ENCODE results near the gene MORN1.

Gene MORN1

DNA sequence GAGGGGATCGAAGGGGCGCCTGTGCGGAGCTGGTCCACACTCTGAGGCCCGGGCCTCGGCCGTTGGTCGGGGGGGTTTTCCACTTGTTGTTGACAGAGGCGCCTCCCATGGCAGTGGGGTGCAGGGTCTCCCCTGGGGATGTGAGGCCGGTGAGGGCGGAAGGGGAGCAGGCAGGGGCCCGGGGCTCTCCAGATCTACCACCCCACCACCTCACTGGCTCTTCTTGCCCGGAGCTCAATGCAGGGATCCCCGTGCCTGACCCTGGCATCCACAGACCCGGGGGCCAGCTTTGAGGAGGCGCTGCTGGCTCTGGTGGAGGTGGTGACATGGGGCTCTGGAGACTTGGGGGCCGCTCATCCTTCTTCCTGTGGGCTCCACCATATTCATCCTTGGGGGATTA lies 28.1 kb upstream of the MORN1 start:
- no peak for DNase-seq (ENCODE audit: low read depth in 2 of 2)

DNA sequence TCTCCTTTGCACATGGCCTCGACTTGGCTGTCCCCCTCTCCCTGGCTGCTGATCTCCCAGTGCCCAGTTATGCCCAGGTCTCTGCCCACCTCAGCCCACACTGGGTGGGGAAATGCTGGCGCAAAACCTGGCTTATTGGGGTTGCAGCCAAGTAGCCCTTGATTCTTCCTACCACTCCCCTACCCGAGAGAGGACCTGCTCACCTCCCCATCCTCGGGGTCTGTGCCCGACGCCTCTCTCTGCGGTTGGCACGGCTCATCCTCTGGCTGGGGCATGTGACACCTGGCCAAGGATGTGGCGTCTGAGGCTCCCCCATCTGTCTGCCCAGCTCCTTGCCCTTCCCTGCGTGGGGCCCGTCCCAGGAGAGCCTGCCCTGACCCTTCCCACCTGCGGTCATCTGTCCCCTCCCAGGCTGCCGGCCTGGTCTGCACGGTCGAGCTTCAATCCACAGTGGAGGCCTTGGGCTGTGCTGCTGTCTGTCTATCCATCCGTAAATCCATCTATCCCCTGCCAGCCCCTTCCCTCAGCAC lies 27.5 kb upstream of the MORN1 start:
- DNase-seq (ENCODE audit: low read depth in 2 of 2): no peak

DNA sequence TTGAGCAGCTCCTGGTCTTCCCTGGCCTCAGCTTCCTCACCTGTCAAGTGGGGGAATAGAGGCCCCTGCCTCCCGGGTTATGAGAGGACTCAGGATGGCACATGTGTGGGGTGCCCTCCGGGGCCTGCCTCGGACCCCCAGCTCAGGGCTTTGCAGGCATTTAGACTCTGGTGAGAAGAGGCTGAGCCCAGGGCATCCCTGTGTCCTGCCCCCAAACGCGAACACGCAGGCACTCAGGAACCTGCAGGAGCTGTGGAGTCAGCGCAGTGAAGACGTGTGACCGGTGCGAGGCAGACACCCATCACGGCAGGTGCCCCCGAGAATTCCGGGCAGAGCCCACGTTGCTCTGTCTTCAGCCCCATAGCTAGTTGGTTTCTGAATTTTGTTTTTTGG lies 26.5 kb upstream of the MORN1 start:
- DNase-seq (ENCODE audit: low read depth in 2 of 2): no peak

DNA sequence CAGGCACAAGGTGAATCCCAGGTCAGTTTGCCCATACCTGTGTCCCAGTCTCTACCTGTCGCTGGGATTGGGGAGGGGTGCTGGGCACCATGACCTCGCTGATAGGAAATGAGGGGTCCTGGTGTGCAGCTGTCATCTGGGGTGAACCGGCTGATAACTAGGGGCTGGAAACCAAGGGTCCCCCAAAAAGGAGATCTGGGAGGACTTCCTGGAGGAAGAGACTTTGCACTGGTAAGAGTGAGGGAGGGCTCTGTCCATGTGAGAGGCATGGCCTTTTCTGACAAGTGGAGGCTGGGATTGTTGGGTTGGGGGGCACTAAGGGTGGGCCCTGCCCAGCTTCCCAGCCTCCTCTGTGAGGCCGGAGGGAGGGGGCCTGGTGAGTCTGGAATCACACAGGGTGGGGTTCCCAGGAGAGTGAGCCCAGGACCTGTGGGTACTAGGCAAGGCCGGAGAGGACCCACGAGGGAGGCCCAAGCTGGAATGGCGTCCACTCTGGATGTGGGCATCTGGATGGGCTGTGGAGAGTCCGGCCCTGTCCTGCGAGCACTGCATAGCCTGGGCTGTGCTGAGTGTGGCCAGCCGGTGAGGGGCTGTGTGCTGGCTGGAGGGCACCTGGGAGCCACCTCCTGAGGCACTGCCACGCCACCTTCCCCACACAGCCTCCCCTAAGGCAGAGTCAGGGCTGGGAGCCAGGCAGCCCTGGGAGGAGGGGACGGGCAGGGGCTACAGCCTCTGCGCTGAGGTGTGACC lies 25.9 kb upstream of the MORN1 start:
- DNase-seq (ENCODE audit: low read depth in 2 of 2): no peak

DNA sequence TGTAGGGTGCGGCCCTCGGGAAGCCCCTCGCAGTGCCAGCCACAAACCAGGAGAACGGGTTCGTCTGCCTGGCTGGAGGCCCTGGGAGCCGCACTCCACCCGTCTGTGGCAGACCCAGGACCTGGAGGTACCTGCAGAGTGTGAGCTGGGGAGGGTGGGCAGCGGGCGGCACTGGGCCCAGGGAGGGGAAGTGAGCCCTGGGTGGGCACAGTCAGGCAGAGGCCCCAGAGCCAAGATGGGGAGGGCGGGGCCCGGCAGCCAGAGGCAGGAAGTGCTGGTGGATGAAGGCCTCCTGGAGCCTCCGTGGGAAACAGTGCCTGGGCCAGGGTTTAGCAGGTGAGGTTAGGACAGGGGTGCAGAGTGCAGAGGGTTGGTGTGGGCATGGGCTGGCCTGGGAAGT lies 25.0 kb upstream of the MORN1 start:
- DNase-seq (ENCODE audit: low read depth in 2 of 2): no peak

DNA sequence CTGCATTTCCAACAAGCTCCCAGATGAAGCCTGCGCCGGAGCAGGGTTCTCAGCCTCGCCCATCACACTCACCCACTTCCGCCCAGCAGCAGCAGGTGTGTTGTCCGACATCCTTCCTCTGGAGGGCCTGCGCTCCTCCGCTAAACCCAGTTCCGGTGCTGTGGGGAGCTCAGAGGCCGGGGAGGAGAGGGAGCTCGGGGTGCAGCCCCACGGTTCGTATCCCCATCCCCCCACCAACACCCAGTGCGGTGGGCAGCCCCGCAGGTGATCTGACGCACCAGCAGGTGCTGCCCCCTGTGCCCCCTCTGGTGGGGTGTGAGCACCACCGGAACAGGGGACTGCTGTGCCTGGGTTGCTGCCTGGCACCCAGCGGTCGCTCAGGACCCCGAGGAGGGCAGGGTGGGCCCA lies 24.5 kb upstream of the MORN1 start:
- DNase-seq (ENCODE audit: low read depth in 2 of 2): no peak

DNA sequence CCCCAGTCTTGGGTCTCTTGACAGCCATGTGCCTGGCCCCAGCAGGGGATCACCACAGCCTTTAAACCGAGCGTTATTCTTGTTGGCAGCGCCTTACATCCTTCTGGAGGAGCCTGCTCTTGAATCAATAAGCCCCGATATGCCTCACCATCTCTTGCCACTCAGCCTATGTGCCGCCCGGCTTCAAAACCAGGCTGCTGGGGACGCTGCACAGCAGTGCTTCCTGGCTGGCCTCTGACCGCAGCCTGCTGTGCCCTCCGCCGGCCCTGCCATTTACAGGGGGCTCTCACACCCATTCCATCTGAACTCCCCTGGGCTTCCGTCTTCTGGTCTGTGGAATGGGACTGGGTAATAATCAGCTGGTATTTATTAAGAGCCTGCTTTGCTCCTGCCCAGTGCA lies 24.0 kb upstream of the MORN1 start:
- DNase-seq (ENCODE audit: low read depth in 2 of 2): no peak

DNA sequence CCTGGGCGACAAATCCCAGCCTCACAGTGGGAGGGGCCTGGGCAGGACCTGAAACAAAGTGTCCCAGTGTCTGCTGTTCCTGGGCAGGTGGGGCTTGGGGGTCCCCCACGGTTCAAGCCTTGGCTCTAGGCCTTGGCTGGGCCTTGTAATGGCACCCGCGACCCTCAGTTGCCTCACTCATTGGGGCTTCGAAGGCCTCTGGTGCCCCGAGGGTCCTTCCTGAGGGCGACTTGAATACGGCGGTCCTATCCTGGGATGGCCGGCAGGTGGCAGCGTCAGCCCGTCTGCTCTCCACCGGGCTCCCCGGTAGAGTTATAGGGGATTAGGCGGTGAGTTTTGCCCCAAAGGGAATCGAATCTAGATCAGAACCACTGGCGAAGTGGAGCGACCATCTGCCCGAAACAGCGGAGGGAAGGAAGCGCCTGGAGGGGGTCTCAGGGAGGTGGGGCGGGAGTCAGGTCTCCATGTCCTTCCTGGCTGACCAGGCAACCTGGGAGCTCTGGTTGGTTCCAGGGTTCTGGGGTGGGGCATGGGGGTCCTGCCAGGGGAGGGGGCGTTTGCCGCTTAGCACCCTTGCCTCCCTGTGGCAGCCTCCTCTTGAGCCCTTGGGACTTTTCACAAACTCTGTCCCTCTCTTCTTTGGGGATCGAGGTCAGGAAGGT lies 23.1 kb upstream of the MORN1 start:
- DNase-seq (ENCODE audit: low read depth in 2 of 2): peak; percentile 66 to 70

DNA sequence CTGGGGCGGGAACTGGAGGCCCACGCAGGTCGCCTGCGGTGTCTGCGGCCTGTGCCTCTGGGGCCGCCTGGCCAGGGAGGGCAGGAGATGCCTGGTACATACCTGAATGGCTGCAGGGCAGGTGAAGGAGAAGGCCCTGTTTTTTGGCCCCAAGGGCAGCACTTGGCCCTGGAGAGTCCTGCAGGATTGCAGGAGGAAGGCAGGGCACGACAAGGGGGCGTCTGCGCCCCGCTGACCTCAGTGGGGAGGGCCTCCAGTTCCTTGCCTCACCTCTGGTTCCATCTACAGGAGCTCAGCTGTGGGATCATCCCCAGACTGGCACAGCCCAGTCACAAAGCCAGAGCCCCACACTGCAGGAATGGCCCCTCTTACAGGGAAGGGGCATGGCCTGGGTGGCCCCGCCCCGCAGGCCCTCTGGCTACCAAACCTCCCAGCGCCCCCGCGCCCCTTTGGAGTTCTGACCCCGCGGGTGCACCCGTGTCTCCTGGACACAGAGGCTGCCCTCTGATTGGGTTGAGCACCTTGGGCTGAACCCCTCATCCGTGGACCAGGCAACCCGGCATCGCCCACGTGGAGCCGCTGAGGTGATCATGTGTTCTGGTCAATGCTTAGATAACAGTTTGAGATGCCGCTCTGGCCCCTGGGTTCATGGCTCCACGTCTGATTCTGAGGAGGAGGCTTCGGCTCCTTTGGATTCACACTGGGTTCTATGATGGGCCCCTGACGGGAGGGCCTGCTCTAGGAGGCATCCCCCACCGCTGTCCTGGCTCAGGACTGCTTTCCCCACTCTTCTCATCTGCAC lies 22.3 kb upstream of the MORN1 start:
- DNase-seq (ENCODE audit: low read depth in 2 of 2): no peak

DNA sequence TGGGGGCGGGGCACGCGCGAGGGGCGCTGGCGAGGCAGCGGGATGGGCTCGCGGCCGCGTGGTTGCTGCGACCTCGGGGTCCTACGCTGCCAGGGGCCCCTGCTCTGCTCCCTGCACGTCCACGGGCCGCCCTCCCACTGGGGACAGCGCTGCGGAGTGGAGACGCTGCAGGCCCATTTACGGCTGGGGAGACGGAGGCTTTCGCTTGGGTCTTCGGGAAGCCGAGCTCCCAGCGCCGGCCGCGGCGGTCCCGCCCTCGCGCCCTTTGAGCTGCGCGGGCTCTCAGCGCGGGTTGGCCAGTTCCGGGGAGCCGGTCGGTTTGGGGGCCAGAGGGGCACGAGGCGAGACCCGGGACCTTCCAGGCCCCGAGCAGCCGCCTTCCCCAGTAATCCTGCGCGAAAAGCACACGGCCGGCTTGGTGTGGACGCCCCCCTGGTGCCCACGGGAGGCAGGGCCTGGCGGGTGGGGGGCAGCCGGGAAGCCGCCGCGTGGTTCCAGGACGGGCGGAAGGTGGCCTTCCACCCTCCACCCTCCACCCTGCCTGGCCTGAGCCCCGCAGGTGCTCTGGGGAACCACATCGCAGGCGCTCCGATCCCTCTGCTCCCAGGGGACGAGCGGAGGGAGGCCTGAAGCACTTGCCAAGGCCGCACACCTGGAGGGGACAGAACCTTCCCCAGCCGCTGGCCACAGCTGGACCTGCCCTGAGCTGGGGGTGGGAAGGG lies 21.6 kb upstream of the MORN1 start:
- DNase-seq (ENCODE audit: low read depth in 2 of 2): no peak

DNA sequence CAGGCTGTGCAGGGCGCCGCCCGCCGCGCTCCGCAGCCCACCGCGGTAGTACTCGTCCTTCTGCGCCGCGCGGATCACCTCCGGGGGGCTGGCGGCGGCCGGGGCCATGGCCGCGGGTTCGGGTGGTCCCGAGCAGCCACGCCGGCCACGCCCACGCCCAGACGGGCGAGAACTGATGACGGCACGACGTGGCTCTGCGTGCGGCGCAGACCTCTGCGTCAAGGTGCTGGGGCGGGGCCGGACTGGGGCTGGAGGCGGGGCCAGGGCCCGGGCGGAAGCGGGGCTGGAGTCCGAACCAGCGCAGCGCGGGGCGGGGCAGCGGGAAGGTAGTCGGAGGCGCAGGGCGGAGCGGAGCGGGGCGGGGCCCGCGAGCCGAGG lies 21.0 kb upstream of the MORN1 start, which contains the start of gene PEX10:
PEX10 (minus strand) TSS at position 170 of the 378 bp plus-strand sequence; CDS start at position 108, 62 bp downstream.
- DNase-seq (ENCODE audit: low read depth in 2 of 2): peak; percentile 98 to 99

DNA sequence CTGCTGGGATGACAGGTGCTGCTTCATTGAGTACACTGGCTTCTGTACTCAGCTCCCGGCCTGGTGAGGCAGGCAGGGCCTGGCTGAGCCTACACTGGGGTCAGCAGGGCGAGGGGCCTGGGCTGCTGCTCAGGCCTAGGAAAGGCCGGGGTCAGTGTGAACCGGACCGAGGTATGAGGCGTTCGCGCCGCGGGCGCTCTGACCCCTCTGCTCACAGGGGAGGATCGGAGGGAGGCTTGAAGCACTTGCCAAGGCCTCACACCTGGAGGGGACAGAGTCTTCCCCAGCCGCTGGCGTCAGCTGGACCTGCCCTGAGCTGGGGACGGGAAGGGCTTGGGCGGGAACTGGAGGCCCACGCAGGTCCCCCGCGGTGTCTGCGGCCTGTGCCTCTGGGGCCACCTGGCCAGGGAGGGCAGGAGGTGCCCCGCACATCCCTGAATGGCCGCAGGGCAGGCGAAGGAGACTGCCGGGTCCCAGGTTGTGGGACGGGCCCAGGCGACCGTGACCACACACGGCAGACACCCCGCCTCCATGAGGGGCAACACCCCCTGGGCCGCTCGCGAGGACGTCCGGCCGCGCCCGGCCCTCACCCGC lies 20.5 kb upstream of the MORN1 start:
- no peak for DNase-seq (ENCODE audit: low read depth in 2 of 2)

DNA sequence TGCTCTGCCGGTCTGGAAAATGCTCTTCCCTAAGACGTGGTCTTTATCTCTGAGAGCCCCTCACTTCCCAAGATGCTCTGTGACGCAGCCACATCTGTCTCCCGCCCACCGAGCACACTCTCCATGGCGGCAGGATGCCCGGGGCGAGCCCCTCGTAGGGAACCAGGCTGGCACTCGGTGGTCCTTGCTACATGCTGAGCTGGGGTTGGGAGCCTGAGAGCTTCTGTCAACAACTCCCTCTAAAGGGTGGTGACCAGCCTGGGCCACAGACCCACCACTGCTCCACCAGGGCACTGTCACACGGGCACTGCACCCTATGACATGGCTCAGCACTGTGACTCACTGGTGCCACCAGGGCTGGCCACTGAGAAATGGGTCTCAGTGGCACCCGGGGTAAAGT lies 18.4 kb upstream of the MORN1 start:
- no peak for DNase-seq (ENCODE audit: low read depth in 2 of 2)

DNA sequence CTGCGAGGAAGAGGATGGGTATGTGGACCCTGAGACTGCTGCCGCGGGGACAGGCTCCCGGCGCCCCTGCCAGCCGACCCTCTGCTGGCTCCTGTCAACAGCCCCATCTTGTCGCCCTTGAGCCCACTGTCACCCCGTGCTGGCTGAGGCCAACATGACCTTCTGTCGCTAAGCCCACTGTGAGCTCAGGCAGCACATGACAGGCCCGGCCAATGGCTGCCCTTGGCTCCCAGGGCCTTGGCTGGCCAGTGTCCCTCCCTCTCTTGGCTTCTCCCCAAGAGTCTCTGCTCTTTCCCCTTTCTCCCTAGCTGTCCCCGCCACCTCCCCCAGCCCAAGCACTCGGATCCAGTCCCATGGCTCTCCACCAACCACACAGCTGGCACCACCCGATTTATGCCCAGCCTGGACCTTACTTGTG lies 17.5 kb upstream of the MORN1 start:
- DNase-seq (ENCODE audit: low read depth in 2 of 2): no peak

DNA sequence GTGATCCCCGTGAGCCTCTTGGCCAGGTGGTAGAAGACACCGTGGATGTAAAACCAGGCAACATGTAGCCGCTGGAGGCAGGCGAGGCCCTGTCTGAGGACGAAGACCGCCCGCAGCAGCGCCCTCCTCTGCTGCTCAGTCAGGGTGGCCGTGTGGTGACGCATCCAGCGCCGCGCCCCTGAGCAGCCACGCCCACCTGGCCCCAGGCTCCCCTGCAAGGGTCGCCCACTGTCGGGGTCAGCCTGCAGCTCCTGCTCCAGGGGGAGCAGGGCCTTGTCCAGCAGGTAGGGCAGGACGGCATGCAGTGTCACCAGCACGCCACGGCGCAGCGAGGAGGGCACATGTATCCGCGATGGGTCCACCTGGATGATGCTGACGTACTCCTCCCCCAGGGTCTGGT lies 17.1 kb upstream of the MORN1 start:
- no peak for DNase-seq (ENCODE audit: low read depth in 2 of 2)

DNA sequence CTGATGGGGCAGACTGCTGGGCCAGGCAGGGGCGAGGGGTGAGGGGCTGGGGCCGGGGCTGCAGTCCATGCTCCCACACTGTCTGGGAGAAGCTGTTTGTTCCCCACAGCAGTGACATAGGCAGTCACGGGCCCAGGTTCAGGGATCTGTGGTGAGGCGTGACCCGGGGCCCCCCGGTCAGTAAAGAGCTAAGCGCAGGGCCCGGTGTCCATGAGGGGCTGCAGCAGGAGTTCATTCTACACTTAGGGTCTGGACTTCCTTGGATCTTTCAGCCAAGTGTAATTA lies 16.6 kb upstream of the MORN1 start:
- no peak for DNase-seq (ENCODE audit: low read depth in 2 of 2)

DNA sequence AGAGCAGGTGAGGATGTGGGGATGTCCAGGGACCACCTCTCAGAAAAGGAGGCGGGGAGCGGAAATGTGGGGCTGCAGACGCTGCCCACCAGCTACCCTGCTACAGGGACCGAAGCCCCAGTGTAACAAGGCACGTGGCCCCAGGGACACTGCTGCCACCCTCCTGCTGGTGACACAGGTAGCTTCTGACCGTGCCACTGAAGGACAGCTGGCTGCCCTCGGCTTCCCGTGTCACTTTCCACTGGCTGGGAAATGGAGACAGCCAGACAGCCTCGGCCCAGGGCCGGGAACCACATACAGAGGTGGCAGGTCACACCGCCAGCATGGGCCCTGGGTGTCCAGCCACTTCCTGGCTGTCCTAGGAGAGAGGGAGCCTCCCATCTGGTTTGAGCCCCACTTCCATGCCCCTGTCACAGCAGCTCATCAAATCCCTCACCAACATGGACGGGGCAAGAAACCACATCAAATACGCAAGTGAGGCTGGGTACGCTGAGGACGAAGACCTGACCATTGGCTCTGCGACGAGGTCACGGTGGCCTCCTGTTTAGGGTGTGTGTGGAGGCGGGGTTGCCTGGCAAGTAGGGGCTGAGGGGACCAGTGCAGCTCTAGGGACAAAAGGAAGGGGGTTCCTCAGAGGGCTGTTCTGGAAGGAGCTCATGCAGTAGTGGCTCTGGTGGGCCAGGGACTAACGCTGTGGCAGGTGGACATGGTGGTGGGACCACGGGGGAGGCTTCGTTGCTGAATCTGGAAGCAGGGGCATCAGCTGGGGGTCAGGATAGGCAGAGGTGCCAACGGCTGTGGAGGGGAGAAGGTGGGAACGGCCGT lies 16.0 kb upstream of the MORN1 start:
- no peak for DNase-seq (ENCODE audit: low read depth in 2 of 2)

DNA sequence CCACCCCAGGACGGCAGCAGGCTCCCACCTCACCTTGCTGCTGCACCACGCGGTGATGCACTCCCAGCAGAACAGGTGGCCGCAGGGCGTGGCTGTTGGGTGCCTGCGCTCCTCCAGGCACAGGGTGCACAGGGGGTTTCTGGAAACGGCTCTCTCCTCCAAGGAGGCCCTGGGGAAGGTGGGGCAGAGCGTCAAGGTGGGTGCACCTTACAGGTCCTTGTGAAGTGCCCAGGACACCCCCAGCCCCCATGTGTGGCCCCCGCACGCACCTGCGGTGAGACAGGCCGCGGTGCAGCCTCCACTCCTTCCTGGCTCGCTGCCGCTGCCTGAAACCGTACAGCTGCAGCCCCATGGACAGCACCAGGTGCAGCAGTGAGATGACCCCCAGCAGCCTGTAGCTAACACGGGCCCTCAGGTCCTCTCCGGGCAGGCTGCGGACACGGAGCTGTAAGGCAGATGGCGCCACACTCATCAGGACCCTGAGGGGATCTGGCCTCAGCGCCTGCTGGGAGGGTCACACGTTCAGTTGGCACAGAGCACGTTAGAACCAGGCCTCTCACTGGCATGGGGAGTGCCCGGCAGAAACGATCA lies 15.2 kb upstream of the MORN1 start:
- DNase-seq (ENCODE audit: low read depth in 2 of 2): no peak

DNA sequence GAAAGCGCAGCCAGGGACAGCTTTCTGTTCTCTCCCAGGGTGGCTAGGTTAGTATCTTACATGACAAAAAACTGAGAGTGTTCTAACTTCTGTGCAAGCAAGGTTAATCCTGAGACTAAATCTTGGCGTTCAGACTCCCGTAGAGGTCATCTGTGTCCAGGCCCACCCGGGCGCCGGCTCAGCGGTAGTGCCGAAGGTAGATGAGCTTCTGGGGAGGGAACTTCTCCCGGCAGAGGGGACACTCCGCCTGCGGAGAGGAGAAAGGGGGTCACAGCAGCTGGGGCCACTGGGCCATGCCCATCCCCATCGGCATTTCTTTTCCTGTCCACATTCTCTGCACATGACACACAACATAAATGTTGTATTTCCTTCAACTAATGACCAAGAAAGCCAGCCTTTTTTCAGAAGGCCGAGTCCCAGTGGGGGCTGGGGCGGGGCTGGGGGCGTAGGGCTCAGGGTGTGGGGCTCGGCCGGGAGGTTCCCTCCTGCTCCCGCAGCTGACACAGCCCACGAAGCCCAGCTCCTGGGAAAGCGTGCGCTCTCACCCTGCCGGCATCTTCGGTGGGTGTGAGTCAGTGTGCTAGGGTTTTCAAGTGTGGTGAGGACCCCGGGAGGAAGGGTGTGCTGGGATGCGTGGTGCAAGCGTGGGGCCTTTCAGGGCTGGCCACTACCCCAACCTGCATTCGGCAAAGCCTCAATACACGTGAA lies 14.4 kb upstream of the MORN1 start:
- no peak for DNase-seq (ENCODE audit: low read depth in 2 of 2)

Measured in stimulated activated CD8-positive, alpha-beta memory T cell treated with anti-CD3 and anti-CD28 coated beads, Interleukin-15, amount 100 ng/mL, for 48 hours (primary cell).